H1 (cell line): Measurements from ENCODE around the gene SPRYD4. TPM values are rescaled to one million over a fixed set of nuclear protein-coding genes. Genes with fewer than 3 reads are reported as not detected.

Source experiments
- BACH1 ChIP-seq: IDR thresholded peaks from 2 replicates; pipeline ENCODE4 v1.6.1; 2012; ENCODE audit warnings: low read length, improper control_type of control experiment
- CHD7 ChIP-seq: fragments of 300-600 bp; sonication (generic); IDR thresholded peaks from 2 replicates; pipeline ENCODE4 v1.7.1; 2012; ENCODE audit warnings: low read length, moderate library complexity, mild to moderate bottlenecking, inconsistent platforms; ENCODE audit not compliant: insufficient replicate concordance
- FOSL1 ChIP-seq: IDR thresholded peaks from 2 replicates; pipeline ENCODE4 v1.6.1; 2011; ENCODE audit warnings: mild to moderate bottlenecking, low read depth, low read length, moderate library complexity; ENCODE audit not compliant: insufficient read depth
- KDM5A ChIP-seq: fragments of 200-600 bp; IDR thresholded peaks from 2 replicates; pipeline ENCODE4 v1.7.1; 2012; ENCODE audit warnings: mild to moderate bottlenecking, low read length, inconsistent platforms, mixed read lengths
- PHF8 ChIP-seq: fragments of 200-600 bp; sonication (generic); conservative IDR thresholded peaks from 2 replicates; pipeline ENCODE4 v1.7.1; 2012; ENCODE audit warnings: low read depth, mild to moderate bottlenecking, inconsistent platforms, low read length, moderate library complexity
- SP2 ChIP-seq: IDR thresholded peaks from 2 replicates; pipeline ENCODE4 v1.6.1; 2012; ENCODE audit warnings: mild to moderate bottlenecking, low read length, inconsistent platforms
- polyA plus RNA-seq, 7 experiments: library from polyadenylated mRNA; depleted of rRNA in 3 of 7; stranded (reverse) in 5 of 7; unstranded in 2 of 7; fragments of >200 nt in 5 of 7; fragments of 200-250 nt in 2 of 7; gene quantifications; 1 replicate in 5 of 7; 2 replicates in 1 of 7; 4 replicates in 1 of 7; pipeline versions ENCODE4 v1.2.1 to v1.2.3, GENCODE V29; 2011 to 2013; ENCODE audit warnings: missing spikeins in 2 of 7, mixed read lengths in 2 of 7
- total RNA-seq: library from RNA; stranded (reverse); fragmentation: NEBNext Ultra II Directional; extraction: Animal tissue kit (Norgen Biotek cat#: 25700); gene quantifications from 2 replicates; pipeline ENCODE4 v1.2.1, GENCODE V29; 2021

Gene SPRYD4
- total and polyA plus RNA-seq, 2 of the 8 experiments (the other 6 are each of a cell fraction or from before 2014, with no cell fraction given): 4.3 to 5.3 TPM

- TF ChIP-seq CHD7: no peak
- no peak for TF ChIP-seq KDM5A
- TF ChIP-seq BACH1: no peak
- TF ChIP-seq FOSL1: no peak
- no peak for TF ChIP-seq SP2
- no peak for TF ChIP-seq PHF8
Measured at GRCh38 chr12:56518570-56518969, 50.2 kb downstream of the SPRYD4 start (continued).
